H1 (cell line): Measurements from ENCODE around the gene TGFB3. TPM values are rescaled to one million over a fixed set of nuclear protein-coding genes. Genes with fewer than 3 reads are reported as not detected.

ENCODE experiments used
- BCL11A ChIP-seq, 2 experiments: IDR thresholded peaks; one replicate each; pipeline ENCODE4 v1.6.1; 2011; ENCODE audit warnings: low read depth in 2 of 2, low read length in 2 of 2, mild to moderate bottlenecking in 2 of 2
- CHD7 ChIP-seq: fragments of 300-600 bp; sonication (generic); IDR thresholded peaks from 2 replicates; pipeline ENCODE4 v1.7.1; 2012; ENCODE audit warnings: low read length, moderate library complexity, mild to moderate bottlenecking, inconsistent platforms; ENCODE audit not compliant: insufficient replicate concordance
- EP300 ChIP-seq, 2 experiments: IDR thresholded peaks; 1 replicate in 1 of 2; 2 replicates in 1 of 2; pipeline ENCODE4 v1.6.1; 2011 to 2012; ENCODE audit warnings: low read depth in 2 of 2, low read length in 2 of 2, mild to moderate bottlenecking in 2 of 2, borderline replicate concordance in 1 of 2, inconsistent platforms in 1 of 2, moderate library complexity in 1 of 2
- HDAC2 ChIP-seq, 2 experiments: fragments of 300-600 bp in 1 of 2; sonication (generic) in 1 of 2; IDR thresholded peaks; 2 replicates each; pipeline ENCODE4 v1.6.1; 2011 to 2012; ENCODE audit warnings: low read depth in 2 of 2, low read length in 2 of 2, mild to moderate bottlenecking in 2 of 2, moderate library complexity in 2 of 2, borderline replicate concordance in 1 of 2, inconsistent platforms in 1 of 2
- JUND ChIP-seq: IDR thresholded peaks from 2 replicates; pipeline ENCODE4 v1.6.1; 2011; ENCODE audit warnings: mild to moderate bottlenecking, improper control_type of control experiment, low read length
- SAP30 ChIP-seq: fragments of 300-600 bp; sonication (generic); IDR thresholded peaks from 2 replicates; pipeline ENCODE4 v1.7.1; 2012; ENCODE audit warnings: low read length, moderate library complexity, mild to moderate bottlenecking, inconsistent platforms; ENCODE audit not compliant: insufficient read depth, insufficient replicate concordance
- SIX5 ChIP-seq: IDR thresholded peaks from 2 replicates; pipeline ENCODE4 v1.6.1; 2011; ENCODE audit warnings: mild to moderate bottlenecking, low read depth, low read length
- SP2 ChIP-seq: IDR thresholded peaks from 2 replicates; pipeline ENCODE4 v1.6.1; 2012; ENCODE audit warnings: mild to moderate bottlenecking, low read length, inconsistent platforms
- SRF ChIP-seq: IDR thresholded peaks from 2 replicates; pipeline ENCODE4 v1.6.1; 2011; ENCODE audit warnings: mild to moderate bottlenecking, low read depth, low read length, moderate library complexity
- polyA plus RNA-seq, 7 experiments: library from polyadenylated mRNA; depleted of rRNA in 3 of 7; stranded (reverse) in 5 of 7; unstranded in 2 of 7; fragments of >200 nt in 5 of 7; fragments of 200-250 nt in 2 of 7; gene quantifications; 1 replicate in 5 of 7; 2 replicates in 1 of 7; 4 replicates in 1 of 7; pipeline versions ENCODE4 v1.2.1 to v1.2.3, GENCODE V29; 2011 to 2013; ENCODE audit warnings: missing spikeins in 2 of 7, mixed read lengths in 2 of 7
- total RNA-seq: library from RNA; stranded (reverse); fragmentation: NEBNext Ultra II Directional; extraction: Animal tissue kit (Norgen Biotek cat#: 25700); gene quantifications from 2 replicates; pipeline ENCODE4 v1.2.1, GENCODE V29; 2021

Gene TGFB3
- total and polyA plus RNA-seq, 2 of the 8 experiments (the other 6 are each of a cell fraction or from before 2014, with no cell fraction given) = 0.65 to 0.86 TPM

- TF ChIP-seq CHD7 (no peak), SAP30 (no peak), JUND (no peak), SIX5 (no peak), SP2 (no peak), SRF (no peak), EP300 (IDR thresholded peaks at IDR 0.05; ENCODE audit: borderline replicate concordance in 1 of 2, low read depth in 2 of 2, low read length in 2 of 2) (no peak), BCL11A (IDR thresholded peaks at IDR 0.05; ENCODE audit: low read depth in 2 of 2, low read length in 2 of 2) (no peak), HDAC2 (IDR thresholded peaks at IDR 0.05; ENCODE audit: borderline replicate concordance in 1 of 2, low read depth in 2 of 2, low read length in 2 of 2) (no peak)
- TF ChIP-seq, all 59 proteins: peak for 0
These were observed 3.5 kb downstream of the TGFB3 start (continued) for GRCh38 chr14:75978249-75978731.
